ENCODE measurements around the gene TMEM132A. TPM values are rescaled to one million over a fixed set of nuclear protein-coding genes. Genes with fewer than 3 reads are reported as not detected.

TMEM132A gene
- total and polyA plus RNA-seq, 9 of the 15 experiments (the other 6 are each of a cell fraction or from before 2014, with no cell fraction given), result 0.04 to 1.1 (median 0.18) TPM; not detected in 4

DNA sequence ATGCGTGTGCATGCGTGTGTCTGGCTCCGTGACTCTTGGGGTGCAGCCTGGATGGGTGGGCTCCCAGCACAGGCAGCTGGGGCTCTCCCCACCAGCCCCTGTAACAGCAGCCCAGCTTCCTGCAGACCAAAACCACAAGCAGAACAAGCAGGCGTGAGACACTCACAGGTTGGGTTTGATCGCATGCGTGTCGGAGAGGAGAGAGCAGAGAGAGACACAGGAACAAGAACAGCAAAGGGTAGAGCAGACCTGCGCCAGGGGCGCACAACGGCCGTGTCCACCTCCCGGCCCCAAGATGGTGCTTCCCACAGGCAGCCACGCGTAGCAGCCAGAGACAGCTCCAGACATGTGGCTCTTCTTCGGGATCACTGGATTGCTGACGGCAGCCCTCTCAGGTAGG is 47.3 kb downstream of the TMEM132A start, which contains the start of gene CD6:
TSS of gene CD6 (plus strand) at position 161 of the 400 bp plus-strand sequence. CDS start at position 347, 186 bp downstream.
- Histone ChIP-seq H3K27me3 (ENCODE audit: control insufficient read depth in 2 of 2, insufficient read depth in 2 of 2, low read length in 2 of 2) (peaks cover 20 to 59% of the 10 kb centered on the region in 2 experiments; a peak in 4 of 5 replicates), H2AFZ (ENCODE audit: low read depth, low read length) (no peak within 1 kb of the TSS), H4K20me1 (replicated peaks; ENCODE audit: control insufficient read depth, insufficient read depth, low read length) (no peaks in the 10 kb centered on the region), H3K9ac (ENCODE audit: insufficient read depth in 1 of 2, low read depth in 2 of 2, low read length in 2 of 2) (no peak within 1 kb of the TSS; a peak in 1 of 4 replicates), H3K79me2 (ENCODE audit: control insufficient read depth, insufficient read depth, low read length) (no peaks in the 10 kb centered on the region), H3K4me3 (no peak within 1 kb of the TSS), H3K9me1 (ENCODE audit: control insufficient read depth, insufficient read depth, low read length) (no peaks in the 10 kb centered on the region), H3K9me3 (replicated peaks; ENCODE audit: control insufficient read depth, insufficient read depth, low read depth, low read length) (no peaks in the 10 kb centered on the region), H3K4me2 (ENCODE audit: insufficient read depth, low read length) (no peak within 1 kb of the TSS), H3K4me1 (replicated peaks in 1 of 2; ENCODE audit: control insufficient read depth in 2 of 2, insufficient read depth in 2 of 2, low read length in 2 of 2) (peaks cover 0 to 4% of the 10 kb centered on the region in 2 experiments; a peak in 1 of 5 replicates), H3K27ac (ENCODE audit: extremely low read depth, low read depth, low read length) (no peak within 1 kb of the TSS), H3K36me3 (ENCODE audit: control insufficient read depth, insufficient read depth, low read length) (no peaks in the 10 kb centered on the region)
- CTCF ChIA-PET (ENCODE audit: low intra/inter-chr PET ratio), result interaction anchor here (1.4 kb wide), 1 partner anchor 27 kb away, joined by 4 read pairs; no protein-coding TSS in a partner anchor
- in situ Hi-C loops (cut with MboI) (no loop called here), intact Hi-C loops (cut with micrococcal nuclease) (no loop called here)
- DNase-seq (ENCODE audit: extremely low read depth in 1 of 4, low spot score in 3 of 4) (no peak), FAIRE-seq (no peak), ATAC-seq (no peak)
- POLR2A ChIA-PET, result interaction anchor here (0.6 to 1.1 kb wide), 3 partner anchors 51 to 285 kb away, joined by 3 read pairs; no protein-coding TSS in a partner anchor
- TF ChIP-seq KHSRP (IDR thresholded peaks at IDR 0.05) (no peak), MTF1 (CRISPR knock-in tag; IDR thresholded peaks at IDR 0.05; ENCODE audit: borderline replicate concordance) (no peak), CREM (IDR thresholded peaks at IDR 0.05; ENCODE audit: low read depth) (no peak), ATF7 (IDR thresholded peaks at IDR 0.05) (no peak), ZBTB1 (CRISPR knock-in tag; IDR thresholded peaks at IDR 0.05; ENCODE audit: borderline replicate concordance, low read depth) (no peak), YBX1 (IDR thresholded peaks at IDR 0.05) (no peak), SIN3B (IDR thresholded peaks at IDR 0.05; ENCODE audit: low read depth) (no peak), SP1 (CRISPR knock-in tag; IDR thresholded peaks at IDR 0.05) (no peak), HDGF (IDR thresholded peaks at IDR 0.05) (no peak), TCFL5 (CRISPR knock-in tag; conservative IDR thresholded peaks at IDR 0.05) (no peak), NFE2 (IDR thresholded peaks at IDR 0.05; ENCODE audit: low read depth) (no peak), MAZ (CRISPR knock-in tag; conservative IDR thresholded peaks at IDR 0.05 in 1 of 2, IDR thresholded peaks at IDR 0.05 in 1 of 2) (no peak), ZNF232 (CRISPR knock-in tag; IDR thresholded peaks at IDR 0.05) (no peak)
- TF ChIP-seq, protein P1, sequence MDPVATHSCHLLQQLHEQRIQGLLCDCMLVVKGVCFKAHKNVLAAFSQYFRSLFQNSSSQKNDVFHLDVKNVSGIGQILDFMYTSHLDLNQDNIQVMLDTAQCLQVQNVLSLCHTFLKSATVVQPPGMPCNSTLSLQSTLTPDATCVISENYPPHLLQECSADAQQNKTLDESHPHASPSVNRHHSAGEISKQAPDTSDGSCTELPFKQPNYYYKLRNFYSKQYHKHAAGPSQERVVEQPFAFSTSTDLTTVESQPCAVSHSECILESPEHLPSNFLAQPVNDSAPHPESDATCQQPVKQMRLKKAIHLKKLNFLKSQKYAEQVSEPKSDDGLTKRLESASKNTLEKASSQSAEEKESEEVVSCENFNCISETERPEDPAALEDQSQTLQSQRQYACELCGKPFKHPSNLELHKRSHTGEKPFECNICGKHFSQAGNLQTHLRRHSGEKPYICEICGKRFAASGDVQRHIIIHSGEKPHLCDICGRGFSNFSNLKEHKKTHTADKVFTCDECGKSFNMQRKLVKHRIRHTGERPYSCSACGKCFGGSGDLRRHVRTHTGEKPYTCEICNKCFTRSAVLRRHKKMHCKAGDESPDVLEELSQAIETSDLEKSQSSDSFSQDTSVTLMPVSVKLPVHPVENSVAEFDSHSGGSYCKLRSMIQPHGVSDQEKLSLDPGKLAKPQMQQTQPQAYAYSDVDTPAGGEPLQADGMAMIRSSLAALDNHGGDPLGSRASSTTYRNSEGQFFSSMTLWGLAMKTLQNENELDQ (CRISPR knock-in tag; IDR thresholded peaks at IDR 0.05; ENCODE audit: borderline replicate concordance), result no peak
- TF ChIP-seq, protein P2, sequence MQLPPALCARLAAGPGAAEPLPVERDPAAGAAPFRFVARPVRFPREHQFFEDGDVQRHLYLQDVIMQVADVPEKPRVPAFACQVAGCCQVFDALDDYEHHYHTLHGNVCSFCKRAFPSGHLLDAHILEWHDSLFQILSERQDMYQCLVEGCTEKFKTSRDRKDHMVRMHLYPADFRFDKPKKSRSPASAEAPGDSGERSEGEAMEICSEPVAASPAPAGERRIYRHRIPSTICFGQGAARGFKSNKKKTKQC (CRISPR knock-in tag; IDR thresholded peaks at IDR 0.05), result no peak
- 0% methylated on average over 13 of the region's 16 CpGs for WGBS (ENCODE audit: insufficient coverage, low coverage, missing lambda C conversion rate)
- BruUV-seq (replicated peaks), result no TSS peak
